IMR-90 (cell line): Measurements from ENCODE around the gene METTL18. TPM values are rescaled to one million over a fixed set of nuclear protein-coding genes. Genes with fewer than 3 reads are reported as not detected.

ENCODE experiments used
- ATAC-seq: fragments of 200-7000 bp; cut with Tn5 transposase; 2 replicates; pipeline ENCODE4 v1.9.1; 2020; ENCODE audit warnings: low read depth, mild to moderate bottlenecking, moderate library complexity
- BruUV-seq: library from RNA; stranded (reverse); fragments of 400-500 nt; replicated peaks from 2 replicates; lab custom pipeline; 2021; lab: Mats Ljungman, UMichigan
- CTCF ChIA-PET: fragments of 300-600 bp; formaldehyde crosslinking; extraction: SDS; loops from one replicate; lab custom pipeline; 2021; ENCODE audit warnings: antibody characterized with exemption; lab: Yijun Ruan, JAX
- POLR2A ChIA-PET: fragments of 300-600 bp; sonication (Branson Sonifier 250); formaldehyde crosslinking; loops from one replicate; lab custom pipeline; 2022; ENCODE audit warnings: antibody characterized with exemption; ENCODE audit not compliant: unreplicated experiment; lab: Charles Lee
- DNase-seq: peaks from one replicate; pipeline ENCODE4 v3.0.0; 2013
- H2AFZ ChIP-seq: replicated peaks from 2 replicates; pipeline ENCODE3; 2013; ENCODE audit warnings: low read length, mild to moderate bottlenecking; ENCODE audit not compliant: poor library complexity
- H2AK5ac ChIP-seq: 2 replicates; pipeline ENCODE4 v1.6.1; 2013; ENCODE audit warnings: low read depth, low read length, inconsistent platforms
- H2AK9ac ChIP-seq: replicated peaks from 2 replicates; pipeline ENCODE3; 2013; ENCODE audit warnings: mild to moderate bottlenecking, low read depth, low read length, moderate library complexity; ENCODE audit not compliant: poor library complexity
- H2BK120ac ChIP-seq: 2 replicates; pipeline ENCODE4 v1.6.1; 2013; ENCODE audit warnings: low read depth, low read length, inconsistent platforms
- H2BK15ac ChIP-seq: 3 replicates; pipeline ENCODE4 v1.6.1; 2013; ENCODE audit warnings: low read depth, low read length, inconsistent platforms
- H2BK20ac ChIP-seq: 2 replicates; pipeline ENCODE4 v1.6.1; 2013; ENCODE audit warnings: low read depth, mild to moderate bottlenecking, inconsistent platforms, low read length, moderate library complexity
- H2BK5ac ChIP-seq: 2 replicates; pipeline ENCODE4 v1.6.1; 2013; ENCODE audit warnings: mild to moderate bottlenecking, low read depth, low read length, inconsistent platforms; ENCODE audit not compliant: poor library complexity, severe bottlenecking
- H3K14ac ChIP-seq: replicated peaks from 2 replicates; pipeline ENCODE4 v1.6.1; 2013; ENCODE audit warnings: low read depth, low read length, inconsistent platforms
- H3K18ac ChIP-seq: 2 replicates; pipeline ENCODE4 v1.6.1; 2013; ENCODE audit warnings: low read depth, low read length, control low read depth
- H3K23ac ChIP-seq: 2 replicates; pipeline ENCODE4 v1.6.1; 2013; ENCODE audit warnings: low read depth, low read length, inconsistent platforms
- H3K27ac ChIP-seq: 2 replicates; pipeline ENCODE4 v1.5.1; 2013; ENCODE audit warnings: mild to moderate bottlenecking, control low read depth, low read length; ENCODE audit not compliant: insufficient read depth
- H3K27me3 ChIP-seq: 2 replicates; pipeline ENCODE4 v1.6.1; 2013; ENCODE audit warnings: low read length; ENCODE audit not compliant: control insufficient read depth, insufficient read depth
- H3K36me3 ChIP-seq: 2 replicates; pipeline ENCODE4 v1.6.1; 2013; ENCODE audit warnings: low read length, mixed read lengths; ENCODE audit not compliant: control insufficient read depth, insufficient read depth
- H3K4ac ChIP-seq: 2 replicates; pipeline ENCODE4 v1.6.1; 2013; ENCODE audit warnings: low read depth, low read length, inconsistent platforms
- H3K4me1 ChIP-seq: 2 replicates; pipeline ENCODE4 v1.6.1; 2013; ENCODE audit warnings: low read length, mixed read lengths; ENCODE audit not compliant: control insufficient read depth, insufficient read depth
- H3K4me2 ChIP-seq: 2 replicates; pipeline ENCODE4 v1.6.1; 2013; ENCODE audit warnings: low read depth, mild to moderate bottlenecking, control low read depth, low read length, moderate library complexity
- H3K4me3 ChIP-seq: 2 replicates; pipeline ENCODE4 v1.5.1; 2013; ENCODE audit warnings: low read depth, mild to moderate bottlenecking, control low read depth, low read length, moderate library complexity; ENCODE audit not compliant: insufficient read depth
- H3K56ac ChIP-seq: 2 replicates; pipeline ENCODE4 v1.6.1; 2013; ENCODE audit warnings: low read length, inconsistent platforms; ENCODE audit not compliant: insufficient read depth; ENCODE audit errors: extremely low read depth
- H3K79me1 ChIP-seq, 2 experiments: 2 replicates each; pipeline ENCODE4 v1.6.1; 2013; ENCODE audit warnings: low read length in 2 of 2, inconsistent platforms in 1 of 2, low read depth in 1 of 2
- H3K9ac ChIP-seq: 2 replicates; pipeline ENCODE4 v1.6.1; 2013; ENCODE audit warnings: low read depth, low read length, control low read depth
- H3K9me1 ChIP-seq: 2 replicates; pipeline ENCODE4 v1.6.1; 2013; ENCODE audit warnings: low read length, inconsistent platforms; ENCODE audit not compliant: insufficient read depth
- H3K9me3 ChIP-seq: 2 replicates; pipeline ENCODE4 v1.6.1; 2013; ENCODE audit warnings: low read length; ENCODE audit not compliant: control insufficient read depth, insufficient read depth
- H4K20me1 ChIP-seq: 2 replicates; pipeline ENCODE4 v1.6.1; 2013; ENCODE audit warnings: low read length, inconsistent platforms; ENCODE audit not compliant: insufficient read depth
- H4K5ac ChIP-seq: 2 replicates; pipeline ENCODE4 v1.6.1; 2013; ENCODE audit warnings: mild to moderate bottlenecking, low read depth, low read length, control low read depth
- H4K8ac ChIP-seq, 2 experiments: 2 replicates each; pipeline ENCODE4 v1.6.1; 2013; ENCODE audit warnings: low read depth in 2 of 2, low read length in 2 of 2, control low read depth in 1 of 2, inconsistent platforms in 1 of 2
- H4K91ac ChIP-seq: 2 replicates; pipeline ENCODE4 v1.6.1; 2013; ENCODE audit warnings: low read depth, low read length, inconsistent platforms; ENCODE audit not compliant: insufficient read depth
- MAFK ChIP-seq: IDR thresholded peaks from 2 replicates; pipeline ENCODE4 v1.6.1; 2012; ENCODE audit warnings: low read depth, low read length, improper control_type of control experiment
- RAD21 ChIP-seq: IDR thresholded peaks from 2 replicates; pipeline ENCODE4 v1.6.1; 2012; ENCODE audit warnings: low read length, improper control_type of control experiment
- WGBS, 2 experiments: methylation state at CpG; one replicate each; pipeline versions ENCODE4 v1.1.5 to v1.1.7; 2013; ENCODE audit warnings: missing lambda C conversion rate in 2 of 2; ENCODE audit not compliant: insufficient read length in 1 of 2; ENCODE audit errors: extremely low coverage in 2 of 2; 5-methylcytosine and 5-hydroxymethylcytosine counted together
- dilution Hi-C: fragments of 300-500 bp; cut with HindIII; formaldehyde crosslinking; loops from one replicate; pipeline ENCODE4 v1.14.3; 2018; ENCODE audit warnings: low sequenced_read_pairs; ENCODE audit not compliant: unreplicated experiment
- in situ Hi-C: fragments of 300-500 bp; cut with MboI; formaldehyde crosslinking; loops from 3 replicates; pipeline ENCODE4 v1.14.3; 2019; ENCODE audit warnings: low sequenced_read_pairs, inconsistent platforms, mixed read lengths
- intact Hi-C: fragments of 100-400 bp; cut with micrococcal nuclease; formaldehyde crosslinking; loops from 2 replicates; pipeline ENCODE4 v1.10.0; 2022
- polyA plus RNA-seq, 3 experiments: library from polyadenylated mRNA; depleted of rRNA; stranded (reverse); fragments of >200 nt; gene quantifications; 2 replicates each; pipeline ENCODE4 v1.2.3, GENCODE V29; 2012; ENCODE audit warnings: low replicate concordance in 1 of 3
- total RNA-seq: library from RNA; depleted of rRNA; stranded (reverse); fragments of >200 nt; gene quantifications from 2 replicates; pipeline ENCODE4 v1.2.3, GENCODE V29; 2012

Gene METTL18
- total and polyA plus RNA-seq, 2 of the 4 experiments (the other 2 are of a cell fraction), result 2.9 to 3.4 TPM

GRCh38 chr1:169750041-169750440 lies 44.7 kb downstream of the METTL18 start:
- ATAC-seq (no peak), DNase-seq (no peak)
- no peaks in the 10 kb centered on the region for H4K20me1 ChIP-seq
- H3K23ac ChIP-seq, result no peak overlapping the region
- no peaks in the 10 kb centered on the region for H3K4me1 ChIP-seq
- ChIA-PET CTCF (no interaction called here), POLR2A (no interaction called here)
- H3K18ac ChIP-seq, result no peak overlapping the region
- H3K4ac ChIP-seq, result no peak overlapping the region
- no peak overlapping the region for H4K5ac ChIP-seq
- H2BK5ac ChIP-seq, result no peak overlapping the region
- dilution Hi-C loops, result no loop called here
- H3K9me3 ChIP-seq, result no peaks in the 10 kb centered on the region
- no peak overlapping the region for H2BK15ac ChIP-seq
- in situ Hi-C loops, result no loop called here
- TF ChIP-seq MAFK (peak; percentile 51), RAD21 (no peak)
- no peak overlapping the region for H3K14ac ChIP-seq
- no peaks in the 10 kb centered on the region for H3K36me3 ChIP-seq
- H3K27me3 ChIP-seq, result no peaks in the 10 kb centered on the region
- BruUV-seq, result no TSS peak
- no CpG with 5 or more reads among the region's 1 CpG for WGBS, 2 experiments
- H4K91ac ChIP-seq, result no peak overlapping the region
- H3K27ac ChIP-seq, result no peak overlapping the region
- H2AFZ ChIP-seq, result no peak overlapping the region
- H3K4me3 ChIP-seq, result no peak overlapping the region
- H3K79me1 ChIP-seq, result no peaks in the 10 kb centered on the region
- no peak overlapping the region for H3K56ac ChIP-seq
- no peak overlapping the region for H4K8ac ChIP-seq
- H3K9ac ChIP-seq, result no peak overlapping the region
- no peak overlapping the region for H2BK20ac ChIP-seq
- intact Hi-C loops, result no loop called here
- no peak overlapping the region for H2AK5ac ChIP-seq
- H3K9me1 ChIP-seq, result no peaks in the 10 kb centered on the region
- H2AK9ac ChIP-seq, result no peak overlapping the region
- H2BK120ac ChIP-seq, result no peak overlapping the region
- no peak overlapping the region for H3K4me2 ChIP-seq
